ENCODE results near the gene STOM.

DNA sequence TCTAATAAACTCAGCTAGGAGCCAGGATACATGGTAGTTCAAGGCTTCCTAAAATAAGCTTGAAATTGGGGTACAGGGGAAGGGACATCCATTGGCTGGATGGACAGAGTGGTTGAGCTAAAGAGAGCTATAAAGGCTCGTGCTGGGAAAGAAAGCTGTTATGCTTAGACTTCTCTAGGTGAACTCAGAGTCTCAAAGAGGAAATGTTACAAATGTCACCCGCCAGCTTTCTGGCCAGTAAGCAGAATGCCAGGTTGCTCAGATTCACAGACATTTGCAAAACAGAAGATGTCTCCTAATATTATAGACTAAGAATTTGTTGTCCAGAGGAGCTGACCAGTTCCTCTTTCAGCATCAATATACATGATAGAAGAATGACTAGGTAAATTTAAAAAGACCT, 30.6 kb downstream of the STOM start:
- TF ChIP-seq RAD21 (IDR thresholded peaks at IDR 0.05 in 1 of 2, conservative IDR thresholded peaks at IDR 0.05 in 1 of 2; ENCODE audit: low read depth in 2 of 2, low read length in 2 of 2) (no peak), TCF12 (IDR thresholded peaks at IDR 0.05; ENCODE audit: low read depth, low read length) (no peak), EZH2 (IDR thresholded peaks at IDR 0.05; ENCODE audit: low read depth, low read length, severe bottlenecking) (no peak), CBX5 (IDR thresholded peaks at IDR 0.05; ENCODE audit: low read depth, low read length) (no peak), EP300 (IDR thresholded peaks at IDR 0.05; ENCODE audit: borderline replicate concordance in 1 of 2, low read depth in 2 of 2, low read length in 2 of 2) (no peak), HDAC2 (IDR thresholded peaks at IDR 0.05; ENCODE audit: borderline replicate concordance in 1 of 2, low read depth in 2 of 2, low read length in 2 of 2) (no peak), YY1 (IDR thresholded peaks at IDR 0.05; ENCODE audit: low read depth, low read length) (no peak), POLR2A (IDR thresholded peaks at IDR 0.05; ENCODE audit: control extremely low read depth in 1 of 2, low read depth in 2 of 2, low read length in 2 of 2) (no peak), KDM1A (IDR thresholded peaks at IDR 0.05; ENCODE audit: borderline replicate concordance, low read length) (no peak), JUND (IDR thresholded peaks at IDR 0.05; ENCODE audit: low read length) (no peak), PHF8 (conservative IDR thresholded peaks at IDR 0.05; ENCODE audit: low read depth, low read length) (no peak)
- TF ChIP-seq, protein P1, sequence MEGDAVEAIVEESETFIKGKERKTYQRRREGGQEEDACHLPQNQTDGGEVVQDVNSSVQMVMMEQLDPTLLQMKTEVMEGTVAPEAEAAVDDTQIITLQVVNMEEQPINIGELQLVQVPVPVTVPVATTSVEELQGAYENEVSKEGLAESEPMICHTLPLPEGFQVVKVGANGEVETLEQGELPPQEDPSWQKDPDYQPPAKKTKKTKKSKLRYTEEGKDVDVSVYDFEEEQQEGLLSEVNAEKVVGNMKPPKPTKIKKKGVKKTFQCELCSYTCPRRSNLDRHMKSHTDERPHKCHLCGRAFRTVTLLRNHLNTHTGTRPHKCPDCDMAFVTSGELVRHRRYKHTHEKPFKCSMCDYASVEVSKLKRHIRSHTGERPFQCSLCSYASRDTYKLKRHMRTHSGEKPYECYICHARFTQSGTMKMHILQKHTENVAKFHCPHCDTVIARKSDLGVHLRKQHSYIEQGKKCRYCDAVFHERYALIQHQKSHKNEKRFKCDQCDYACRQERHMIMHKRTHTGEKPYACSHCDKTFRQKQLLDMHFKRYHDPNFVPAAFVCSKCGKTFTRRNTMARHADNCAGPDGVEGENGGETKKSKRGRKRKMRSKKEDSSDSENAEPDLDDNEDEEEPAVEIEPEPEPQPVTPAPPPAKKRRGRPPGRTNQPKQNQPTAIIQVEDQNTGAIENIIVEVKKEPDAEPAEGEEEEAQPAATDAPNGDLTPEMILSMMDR (IDR thresholded peaks at IDR 0.05; ENCODE audit: control extremely low read depth in 1 of 3, insufficient read depth in 1 of 3, low read depth in 1 of 3, low read length in 3 of 3), result no peak
- TF ChIP-seq, protein P2, sequence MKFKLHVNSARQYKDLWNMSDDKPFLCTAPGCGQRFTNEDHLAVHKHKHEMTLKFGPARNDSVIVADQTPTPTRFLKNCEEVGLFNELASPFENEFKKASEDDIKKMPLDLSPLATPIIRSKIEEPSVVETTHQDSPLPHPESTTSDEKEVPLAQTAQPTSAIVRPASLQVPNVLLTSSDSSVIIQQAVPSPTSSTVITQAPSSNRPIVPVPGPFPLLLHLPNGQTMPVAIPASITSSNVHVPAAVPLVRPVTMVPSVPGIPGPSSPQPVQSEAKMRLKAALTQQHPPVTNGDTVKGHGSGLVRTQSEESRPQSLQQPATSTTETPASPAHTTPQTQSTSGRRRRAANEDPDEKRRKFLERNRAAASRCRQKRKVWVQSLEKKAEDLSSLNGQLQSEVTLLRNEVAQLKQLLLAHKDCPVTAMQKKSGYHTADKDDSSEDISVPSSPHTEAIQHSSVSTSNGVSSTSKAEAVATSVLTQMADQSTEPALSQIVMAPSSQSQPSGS (IDR thresholded peaks at IDR 0.05; ENCODE audit: low read length), result no peak
